C1 segment of cervical spinal cord (tissue), 14 donors: ENCODE data around the gene NYAP2.
A peak's percentile ranks its signal among the peaks of the same experiment; 100 is the strongest.

ENCODE experiments used
- DNase-seq, 14 donors: peaks; one replicate each; lab custom pipeline; 2025; lab: John Stamatoyannopoulos, UW

The NYAP2 gene

DNA sequence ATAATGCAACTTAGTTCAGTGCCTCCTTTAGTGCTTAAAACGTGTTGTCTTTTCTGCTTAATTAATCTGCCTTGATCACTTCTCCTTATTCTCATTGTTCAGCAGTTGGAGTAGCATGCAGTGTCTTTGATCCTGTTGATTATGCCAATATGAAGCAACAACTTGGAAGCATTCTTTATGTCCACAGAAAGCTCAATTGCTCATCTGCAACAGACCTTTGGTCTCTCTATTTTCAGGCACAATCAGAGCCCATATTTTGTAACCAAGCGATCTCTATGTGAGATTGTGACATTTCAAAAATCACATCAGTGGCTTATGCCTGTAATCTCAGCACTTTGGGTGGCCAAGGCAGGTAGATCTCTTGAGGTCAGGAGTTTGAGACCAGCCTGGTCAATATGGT is 217.3 kb downstream of the NYAP2 start:
- no peak for DNase-seq

DNA sequence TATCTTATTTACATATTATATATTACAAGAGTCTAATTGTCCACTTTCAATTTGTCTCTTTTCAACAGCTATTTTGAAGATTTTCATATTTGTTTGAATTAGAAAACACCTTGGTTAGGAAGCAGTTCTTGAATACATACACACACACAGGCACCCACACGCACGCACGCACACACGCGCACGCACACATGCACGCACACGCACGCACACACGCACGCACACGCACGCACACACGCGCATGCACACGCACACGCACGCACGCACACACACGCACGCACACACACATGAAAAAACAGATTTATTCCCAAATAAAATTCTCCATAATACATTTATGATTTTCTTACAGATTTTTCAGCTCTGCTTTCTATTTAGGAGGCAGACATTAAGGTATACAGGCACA is 220.7 kb downstream of the NYAP2 start:
- no peak for DNase-seq

DNA sequence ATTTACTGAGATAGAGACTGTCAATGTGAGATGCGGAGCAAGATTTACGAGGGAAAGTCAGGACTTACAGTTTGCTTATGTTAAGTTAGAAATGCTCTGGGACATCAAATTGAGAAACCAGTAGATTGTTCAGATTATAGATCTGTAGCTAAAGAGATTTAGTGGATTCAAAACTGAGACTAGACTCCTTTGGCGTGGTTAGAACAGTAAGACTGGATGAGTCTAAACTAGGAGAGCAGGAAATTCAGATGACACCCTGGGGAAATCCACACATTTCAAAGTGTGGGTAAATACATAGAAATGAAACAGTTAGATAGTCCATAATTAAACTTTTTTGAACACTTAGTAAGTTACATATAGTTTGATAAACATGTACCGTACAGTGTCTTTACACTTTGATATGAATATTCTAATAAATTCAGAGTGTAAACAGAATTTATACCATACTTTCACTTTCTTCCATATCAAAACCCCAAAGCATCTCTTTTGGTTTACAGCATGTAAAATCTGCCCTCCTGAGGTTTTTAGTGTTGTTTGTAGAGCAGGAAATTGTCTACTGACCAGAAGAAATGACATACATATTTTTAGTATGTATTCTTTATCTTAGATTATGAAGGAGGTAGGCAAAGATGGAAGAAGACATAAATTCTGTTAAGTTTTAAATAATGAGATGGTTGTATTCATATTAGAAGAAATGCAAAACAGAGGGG is 231.5 kb downstream of the NYAP2 start:
- DNase-seq, result no peak

DNA sequence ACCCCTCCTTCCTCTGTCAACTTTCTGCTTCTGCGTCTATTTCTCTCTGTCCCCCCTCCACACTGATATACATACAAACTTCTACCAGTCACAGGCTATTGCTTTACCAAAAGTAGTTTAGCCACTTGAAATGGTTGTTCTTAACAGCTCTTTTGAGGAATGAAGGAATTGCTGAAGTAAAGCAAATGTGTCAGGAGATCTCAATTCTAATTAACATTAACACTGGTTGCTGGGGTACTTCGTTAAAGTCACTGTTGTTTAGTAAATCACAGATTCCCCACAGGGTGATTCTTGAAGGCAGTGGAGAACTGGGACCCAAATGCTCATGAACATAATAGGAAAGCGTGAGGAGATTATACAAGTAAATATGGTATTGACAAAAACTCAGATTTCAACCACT is 232.8 kb downstream of the NYAP2 start:
- DNase-seq, result no peak

DNA sequence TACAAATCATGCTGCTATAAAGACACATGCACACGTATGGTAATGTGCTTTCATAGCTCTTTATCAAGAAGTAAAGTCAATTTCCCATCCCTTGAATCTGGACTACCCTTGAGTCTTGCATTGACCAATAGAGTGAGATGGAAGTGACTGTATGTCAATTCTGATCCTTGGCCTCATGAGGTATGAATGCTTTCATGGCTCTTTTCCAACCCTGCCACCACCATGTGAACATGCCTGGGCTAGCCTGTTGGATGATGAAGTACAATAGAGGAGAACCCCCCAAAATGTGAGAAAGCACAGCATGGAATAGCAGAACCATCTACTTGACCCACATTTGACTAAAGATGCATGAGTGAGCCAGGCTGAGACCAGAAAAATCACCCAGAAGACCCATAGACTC is 237.0 kb downstream of the NYAP2 start:
- no peak for DNase-seq

DNA sequence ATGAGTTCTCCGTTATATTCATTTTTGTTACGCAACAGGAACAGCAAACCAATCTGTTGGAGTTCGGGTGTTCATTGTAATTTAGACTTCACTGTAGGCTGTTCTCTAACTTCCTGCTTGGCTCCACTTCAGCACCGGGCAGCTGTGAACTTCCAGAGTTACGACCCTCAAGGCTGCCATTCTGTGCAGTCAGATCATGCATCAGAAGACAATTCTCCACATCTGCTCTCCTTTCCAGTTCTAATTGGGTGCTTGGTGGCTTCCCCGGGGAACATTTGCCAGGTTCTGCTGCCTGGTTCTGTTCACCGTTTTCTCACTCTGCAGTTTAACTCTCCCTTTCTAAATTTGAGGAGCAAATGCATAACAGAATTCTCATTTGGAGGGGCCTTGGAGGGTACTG is 237.7 kb downstream of the NYAP2 start:
- no peak for DNase-seq

DNA sequence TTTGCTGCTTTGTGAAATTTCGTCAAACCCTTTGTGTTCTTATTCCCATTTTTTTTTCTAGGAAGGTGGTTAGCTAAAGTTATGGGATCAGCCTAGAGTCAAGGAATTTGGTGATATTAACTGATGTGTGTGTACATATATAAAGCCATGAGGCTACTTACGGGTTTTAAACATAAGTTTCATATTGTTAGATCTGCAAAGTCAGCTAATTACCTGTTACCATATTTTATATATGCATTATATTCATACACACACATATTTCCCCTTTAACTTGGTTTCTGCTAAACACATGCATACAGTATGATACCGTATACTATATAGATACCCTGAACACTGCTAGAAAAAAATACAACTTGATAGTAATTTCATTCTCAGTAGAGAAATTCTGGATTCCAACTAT is 241.0 kb downstream of the NYAP2 start:
- DNase-seq, result no peak

DNA sequence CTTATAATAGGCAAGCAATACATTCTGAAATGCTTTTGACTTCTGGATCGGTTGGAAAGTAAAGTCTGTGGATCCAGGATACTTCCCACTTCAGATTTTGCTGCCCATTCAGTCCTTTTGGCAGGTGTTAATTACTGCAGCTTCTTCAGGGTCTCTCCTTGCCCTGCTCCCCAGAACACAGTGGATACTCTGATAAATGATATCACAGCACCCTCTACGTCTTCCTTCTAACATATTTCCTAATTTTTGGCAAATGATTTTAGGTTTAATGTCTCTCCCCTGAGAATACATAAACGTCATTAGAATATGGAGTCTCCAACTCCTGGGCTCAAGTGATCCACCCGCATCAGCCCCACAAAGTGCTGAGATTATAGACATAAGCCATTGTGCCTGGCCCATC is 249.8 kb downstream of the NYAP2 start:
- no peak for DNase-seq

DNA sequence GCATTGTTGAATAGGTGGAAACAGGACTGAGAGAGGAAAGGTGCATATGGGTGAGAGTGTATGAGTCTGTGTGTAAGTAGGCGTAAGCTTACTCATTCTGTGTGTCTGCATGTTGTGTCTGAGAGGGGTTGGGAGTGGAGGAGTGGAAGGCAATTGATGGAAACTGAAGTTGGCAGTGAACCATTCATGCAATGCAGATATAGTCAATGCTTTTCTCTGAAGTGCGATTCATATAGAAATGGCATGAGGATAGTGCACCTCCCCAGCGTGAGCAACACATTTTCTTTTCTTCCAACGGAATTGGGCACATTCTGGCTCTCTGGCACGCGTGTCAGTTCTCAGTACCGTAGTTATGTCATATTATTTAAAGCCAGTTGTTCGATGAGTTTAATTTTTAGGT is 250.5 kb downstream of the NYAP2 start:
- no peak for DNase-seq

DNA sequence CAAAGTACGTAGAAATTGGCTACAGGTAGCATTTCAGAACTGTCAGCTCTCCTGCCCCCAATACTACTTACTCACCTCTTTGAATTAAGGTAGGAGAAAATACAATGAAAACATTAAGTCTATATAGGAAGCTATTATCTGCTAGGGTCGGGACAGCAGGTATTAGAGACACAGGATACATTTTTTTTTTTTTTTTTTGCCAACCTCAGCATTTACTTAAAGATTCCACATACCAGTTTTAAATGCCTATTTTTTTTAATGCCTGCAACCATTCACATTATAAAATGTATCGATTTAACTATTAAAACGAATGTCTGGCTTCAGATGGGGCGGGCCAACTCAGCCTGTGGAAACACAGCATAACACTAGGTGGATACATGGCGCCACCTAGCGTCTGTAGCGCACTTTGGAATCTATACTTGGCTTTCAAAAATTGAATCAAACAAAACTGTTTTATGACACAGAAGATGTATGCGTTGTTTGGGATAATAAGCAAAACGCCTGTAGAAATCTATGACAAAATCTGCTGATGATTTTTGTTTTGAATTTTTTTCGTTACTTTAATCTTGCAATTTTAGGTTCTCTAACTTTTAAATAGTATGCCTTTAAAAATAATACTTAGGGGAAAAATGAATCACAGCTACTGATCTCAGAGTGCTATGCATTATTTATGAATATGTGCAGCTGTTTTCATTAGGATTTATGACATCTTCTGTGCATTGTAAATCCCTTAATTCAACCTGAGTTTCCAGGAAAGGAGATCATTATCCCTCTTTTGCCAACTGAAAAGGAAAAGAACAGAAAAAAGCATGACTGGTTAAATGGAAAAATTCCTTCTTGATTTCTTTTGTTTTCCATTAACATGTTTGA is 261.0 kb downstream of the NYAP2 start:
- DNase-seq, result peak in 8 of 14 donors; percentile 3 to 52 (median 30)

DNA sequence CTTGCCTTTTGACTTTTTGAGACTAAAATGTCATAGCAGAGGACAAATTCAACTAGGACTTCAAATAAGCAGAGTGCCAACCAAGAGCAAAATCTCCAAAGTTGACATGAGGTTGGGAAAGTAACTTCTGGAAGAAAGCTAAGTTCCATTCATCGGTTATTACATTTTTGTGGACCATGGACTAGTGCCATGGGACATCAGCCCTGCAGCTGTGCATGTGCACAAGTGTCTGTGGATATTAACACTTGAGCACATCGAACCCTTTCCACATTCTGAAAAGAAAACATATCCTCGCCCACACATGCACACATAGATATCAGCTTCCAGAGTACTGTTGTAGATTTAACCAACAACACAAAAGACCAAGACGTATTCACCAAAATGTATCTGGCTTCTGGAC is 262.6 kb downstream of the NYAP2 start:
- DNase-seq, result no peak

DNA sequence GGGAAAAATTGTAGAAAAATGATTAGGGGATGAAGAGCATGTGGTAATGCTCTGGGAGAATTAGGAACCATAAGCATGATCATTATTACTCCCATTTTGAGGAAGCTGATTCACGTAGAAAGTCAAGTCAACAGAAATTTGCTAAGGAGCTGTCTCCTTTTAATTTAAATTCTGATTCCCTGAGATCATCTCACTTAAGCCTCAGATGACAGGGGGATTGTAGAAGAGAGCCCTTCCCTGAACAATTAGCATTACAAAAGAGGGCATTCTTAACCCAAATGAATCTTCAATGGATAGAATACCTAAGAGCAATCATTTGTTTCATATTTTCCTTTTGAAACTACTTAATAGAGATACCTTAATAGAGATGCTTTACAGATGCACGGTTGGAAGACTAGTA is 267.9 kb downstream of the NYAP2 start:
- DNase-seq, result no peak

DNA sequence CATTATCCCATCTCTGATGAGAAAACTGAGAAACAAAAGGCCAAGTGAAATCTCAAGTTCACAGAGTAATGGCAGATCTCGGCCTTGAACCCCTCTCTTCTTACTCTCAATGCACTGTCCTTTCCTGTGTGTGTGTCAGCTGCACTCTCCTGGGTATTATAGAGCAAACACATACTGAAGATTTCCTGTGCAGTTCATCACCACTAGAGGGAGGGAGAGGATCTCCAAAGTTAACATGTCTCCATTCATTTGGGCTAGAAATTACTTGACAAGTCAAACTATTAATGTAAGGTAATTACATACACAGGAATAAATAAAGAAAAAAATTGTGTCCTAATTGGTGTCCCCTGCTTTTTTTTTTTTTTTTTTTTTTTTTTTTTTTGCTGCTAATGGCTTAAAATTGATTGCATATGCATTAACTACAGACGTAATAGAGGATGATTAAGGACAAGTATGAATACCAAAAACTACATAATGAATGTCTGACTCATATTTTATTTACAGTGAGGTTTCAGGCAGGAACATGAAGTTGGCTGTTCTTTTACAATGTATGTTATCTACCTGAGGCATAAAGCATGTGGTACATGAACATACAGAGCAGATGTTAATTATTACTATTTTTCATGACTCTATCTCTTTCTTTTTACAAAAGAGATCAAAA is 269.2 kb downstream of the NYAP2 start:
- DNase-seq, result peak in 1 of 14 donors; percentile 30

DNA sequence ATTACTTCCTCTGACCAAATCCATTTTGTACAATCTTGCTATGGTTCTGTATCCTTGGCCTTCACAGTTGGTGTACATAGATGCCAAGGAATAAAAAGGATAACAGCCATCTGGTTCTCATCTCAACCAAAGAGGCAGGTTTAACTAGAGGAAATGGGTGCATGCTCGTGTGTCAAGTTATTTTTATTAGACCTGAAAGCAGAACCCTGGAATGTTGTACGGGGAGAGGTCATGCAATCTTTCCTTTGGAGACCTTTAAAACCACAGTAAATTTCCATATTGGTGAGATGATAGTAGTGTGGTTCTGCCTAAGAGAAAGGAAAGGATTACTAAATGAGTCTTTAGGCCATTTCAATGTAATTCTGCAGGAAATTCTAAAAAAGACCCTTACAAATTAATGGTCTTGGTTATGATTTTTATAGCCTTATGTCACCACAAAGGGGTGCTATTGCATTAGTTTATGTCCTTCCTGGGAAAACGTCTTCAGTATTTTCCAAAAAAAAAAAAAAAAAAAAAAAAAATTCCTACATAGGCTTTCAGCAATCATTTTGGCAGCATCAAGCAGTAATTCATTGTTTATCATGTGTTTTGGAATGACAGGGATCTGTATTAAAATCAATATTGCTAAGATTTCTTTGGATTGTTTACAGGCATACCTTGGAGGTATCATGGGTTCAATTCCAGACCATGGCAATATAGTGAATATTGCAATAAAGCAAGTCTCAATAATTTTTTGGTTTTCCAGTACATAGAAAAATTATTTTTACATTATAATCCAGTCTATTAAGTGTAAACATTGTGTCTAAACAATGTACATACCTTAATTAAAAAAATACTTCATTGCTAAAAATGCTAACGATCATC is 270.8 kb downstream of the NYAP2 start:
- DNase-seq, result peak in 1 of 14 donors; percentile 60

DNA sequence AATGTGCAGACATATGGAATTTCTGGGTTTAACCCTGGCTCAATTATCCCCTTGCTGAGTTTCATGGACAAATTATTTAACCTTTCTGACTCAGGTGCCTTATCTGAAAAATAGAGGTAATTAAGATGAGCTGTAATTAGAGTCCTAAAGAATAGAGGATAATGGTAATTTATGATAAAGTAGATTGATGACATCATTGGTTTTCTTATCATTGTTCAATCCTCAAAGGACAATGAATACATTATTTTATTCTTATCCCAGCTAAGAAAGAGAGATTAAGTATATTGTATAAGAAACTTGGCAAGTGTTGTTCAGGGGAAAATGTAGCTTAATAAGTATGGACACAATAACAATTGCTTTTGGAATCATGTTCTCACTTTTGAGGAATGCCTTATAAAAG is 279.3 kb downstream of the NYAP2 start:
- no peak for DNase-seq

DNA sequence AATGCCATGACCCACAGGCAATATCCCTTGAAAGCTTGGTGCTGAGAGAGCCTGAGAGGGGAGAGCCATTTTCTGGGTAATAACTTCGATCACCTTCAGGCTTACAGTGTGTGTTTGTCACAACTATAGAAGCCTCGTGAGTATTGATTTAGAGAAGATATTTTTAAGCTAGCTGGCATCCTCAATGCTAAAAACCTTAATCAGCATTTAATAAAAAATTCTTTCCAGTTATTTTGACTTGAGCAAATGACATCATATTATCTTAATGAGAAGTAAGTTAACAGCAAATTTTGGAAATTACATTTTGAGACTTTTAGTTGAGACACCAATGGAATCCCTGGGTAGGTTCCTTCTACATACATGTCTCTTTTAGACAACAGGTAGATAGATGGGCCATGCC is 283.7 kb downstream of the NYAP2 start:
- no peak for DNase-seq

DNA sequence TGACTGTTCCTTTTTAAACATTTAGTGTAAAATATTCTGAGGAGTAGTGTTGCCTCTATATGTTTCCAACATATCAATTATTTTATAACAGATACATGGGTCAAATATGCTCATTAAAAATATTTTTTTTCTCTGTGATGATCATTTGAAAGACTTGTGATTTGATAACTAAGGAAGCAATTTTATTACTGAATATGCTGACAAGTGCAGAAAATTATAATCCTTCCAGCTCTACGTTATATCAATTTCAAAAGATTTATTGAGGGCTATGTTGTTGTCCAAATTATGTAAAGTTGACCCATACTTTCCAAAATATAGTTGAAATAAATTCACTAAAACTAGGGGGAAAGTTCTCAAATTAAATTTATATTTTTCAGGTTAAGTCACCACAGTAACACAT is 290.6 kb downstream of the NYAP2 start:
- DNase-seq, result no peak

DNA sequence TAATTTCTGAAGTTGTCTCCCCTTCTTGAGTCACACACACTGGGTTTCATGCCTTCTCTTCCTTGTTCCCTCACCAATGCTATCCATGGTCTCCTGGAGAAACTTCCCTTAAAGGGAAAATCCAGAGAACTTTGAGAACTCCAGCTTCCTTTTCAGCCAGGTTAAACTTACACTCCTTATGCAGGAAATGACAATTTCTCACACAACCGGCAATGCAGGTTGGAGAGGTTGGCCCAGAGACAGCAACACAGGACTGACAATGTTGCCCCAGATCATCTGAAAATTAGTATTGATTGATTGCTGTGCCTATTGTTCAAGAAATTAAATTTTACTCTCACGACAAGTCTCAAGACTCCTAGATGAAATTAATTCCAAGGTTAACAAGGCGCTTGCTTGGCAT is 292.2 kb downstream of the NYAP2 start:
- DNase-seq, result no peak

DNA sequence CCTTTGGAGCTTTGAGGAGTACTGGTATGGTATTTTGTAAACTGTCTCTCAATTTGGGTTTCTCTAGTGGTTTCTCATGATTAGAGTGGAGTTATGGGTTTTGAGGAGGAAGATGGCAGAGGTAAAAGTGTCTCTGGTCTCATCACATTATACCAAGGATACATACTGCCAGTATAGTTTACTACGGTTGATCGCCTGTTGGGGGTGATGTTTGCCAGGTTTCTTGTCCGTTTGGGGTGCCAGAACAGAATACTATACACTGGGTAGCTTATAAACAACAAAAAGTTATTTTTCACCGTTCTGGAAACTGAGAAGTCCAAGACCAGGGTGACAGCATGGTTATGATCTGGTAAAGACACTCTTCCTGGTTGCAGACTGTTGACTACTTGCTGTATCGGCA is 293.7 kb downstream of the NYAP2 start:
- no peak for DNase-seq

DNA sequence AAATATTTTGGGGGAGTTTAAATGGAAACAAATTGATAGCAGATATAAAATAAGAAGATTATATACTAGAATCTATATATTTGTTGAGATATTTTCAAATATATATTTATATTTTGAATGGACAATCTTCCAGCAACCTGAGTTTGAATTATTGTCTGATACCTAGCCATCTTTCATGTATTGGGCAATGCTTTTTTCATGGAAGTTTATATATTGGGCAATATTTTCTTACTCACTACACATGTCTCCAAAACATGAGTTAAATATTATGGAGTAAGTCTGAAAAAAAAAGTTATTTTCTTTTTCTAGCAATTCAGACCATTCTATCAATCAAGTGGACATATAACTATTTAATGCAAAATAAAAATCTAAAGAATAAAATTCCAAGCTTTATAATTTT is 295.2 kb downstream of the NYAP2 start:
- DNase-seq, result no peak

DNA sequence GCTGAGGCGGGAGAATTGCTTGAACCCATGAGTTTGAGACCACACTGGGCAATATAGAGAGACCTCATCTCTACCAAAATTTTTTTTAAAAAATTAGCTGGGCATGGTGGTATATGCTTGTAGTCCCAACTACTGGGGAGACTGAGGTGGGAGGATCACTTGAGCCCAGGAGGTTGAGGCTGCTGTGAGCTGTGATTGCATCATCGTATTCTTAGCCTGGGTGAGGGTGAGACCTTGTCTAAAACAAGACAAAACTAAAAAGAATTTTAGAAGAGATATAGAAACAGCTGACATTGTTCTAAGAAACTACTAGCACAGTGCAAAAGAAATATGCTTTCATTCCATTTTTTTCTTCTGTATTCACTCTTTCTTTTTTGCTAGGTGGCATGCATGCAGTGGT is 298.4 kb downstream of the NYAP2 start:
- no peak for DNase-seq
